ENCODE measurements around the gene CARD10.
"Not testable (repeated sequence)": the region's sequence is repeated elsewhere in the genome, so short reads cannot be mapped to it uniquely, and the experiment has no call there.

The CARD10 gene

DNA sequence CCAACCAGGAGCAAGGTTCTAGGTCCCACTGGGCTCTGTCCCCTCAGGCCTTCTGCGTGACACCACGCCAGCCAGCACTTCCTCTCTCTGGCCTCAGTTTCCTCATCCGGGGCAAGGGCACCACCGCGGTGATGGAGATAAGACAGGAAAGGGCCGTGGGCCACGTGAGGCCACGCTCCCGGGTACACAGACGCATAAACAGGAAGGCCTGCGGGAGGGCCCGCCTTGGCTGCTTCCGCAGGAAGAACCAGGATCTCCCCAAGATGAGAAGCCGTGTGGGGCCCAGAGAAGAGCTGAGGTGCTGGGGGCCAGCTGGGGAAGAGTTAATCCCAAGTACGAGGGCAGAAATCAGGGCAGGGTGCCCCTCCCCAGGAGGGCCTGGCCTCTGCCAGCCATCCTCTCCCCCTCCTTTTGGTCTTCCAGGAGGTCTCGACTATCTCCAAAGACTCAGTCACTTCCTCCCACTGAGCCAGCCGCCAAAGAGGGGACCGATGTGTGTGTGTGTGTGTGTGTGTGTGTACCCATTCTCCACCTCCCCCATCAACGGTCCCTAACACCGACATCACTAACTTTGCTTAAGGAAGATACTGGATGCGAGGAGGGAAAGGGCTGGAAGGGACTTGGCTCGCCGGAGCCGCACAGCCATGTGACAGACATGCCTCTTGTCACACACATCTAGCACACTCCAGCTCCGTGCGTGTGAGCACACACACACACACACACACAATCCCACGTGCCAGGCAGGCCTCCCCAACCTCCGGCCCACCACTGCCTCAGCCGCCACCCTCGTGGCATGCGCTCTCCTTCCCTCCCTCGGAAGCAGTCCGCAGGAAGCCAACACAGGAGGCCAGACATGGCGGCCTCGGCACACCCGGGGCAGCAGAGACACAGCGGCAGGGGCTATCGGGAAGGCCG is 34.5 kb downstream of the CARD10 start:
- DNase-seq: peak; percentile 81

DNA sequence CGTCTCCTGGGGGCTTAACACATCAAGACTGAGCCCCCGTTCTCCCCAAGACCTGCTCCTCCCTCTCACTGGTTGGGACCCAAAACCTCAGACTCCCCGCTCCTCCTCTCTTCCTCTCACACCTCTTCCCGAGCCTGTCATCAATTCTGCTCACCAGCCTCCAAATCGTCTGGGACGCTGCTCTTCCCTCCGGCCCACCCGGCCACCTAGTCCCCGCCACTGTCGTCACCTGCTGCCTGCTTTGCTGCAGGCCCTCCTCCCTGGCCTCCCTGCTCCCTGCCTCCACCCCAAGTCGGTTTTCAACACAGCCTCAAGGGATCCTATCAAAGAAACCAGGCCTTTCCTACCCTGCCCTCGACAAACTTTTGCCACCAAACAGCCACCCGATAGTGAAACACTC is 36.2 kb downstream of the CARD10 start:
- DNase-seq: no peak

DNA sequence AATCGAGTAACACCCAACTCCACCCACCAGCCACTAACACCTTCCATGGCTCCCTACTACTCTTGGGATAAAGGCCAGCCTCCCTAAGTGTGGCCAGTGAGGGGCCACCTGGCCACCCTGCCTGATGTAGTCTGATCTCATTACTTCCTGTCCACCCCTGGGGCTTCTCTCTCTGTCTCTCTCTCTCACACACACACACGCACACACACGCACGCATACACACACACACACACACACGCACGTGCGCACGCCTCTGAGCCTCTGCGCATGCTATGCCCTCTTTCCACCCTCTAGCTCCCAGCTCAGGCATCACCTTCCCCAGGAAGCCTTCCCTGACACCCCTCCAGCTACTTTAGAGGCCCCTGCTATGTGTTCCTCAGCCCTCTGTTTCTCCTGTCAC is 37.0 kb downstream of the CARD10 start:
- DNase-seq: no peak

DNA sequence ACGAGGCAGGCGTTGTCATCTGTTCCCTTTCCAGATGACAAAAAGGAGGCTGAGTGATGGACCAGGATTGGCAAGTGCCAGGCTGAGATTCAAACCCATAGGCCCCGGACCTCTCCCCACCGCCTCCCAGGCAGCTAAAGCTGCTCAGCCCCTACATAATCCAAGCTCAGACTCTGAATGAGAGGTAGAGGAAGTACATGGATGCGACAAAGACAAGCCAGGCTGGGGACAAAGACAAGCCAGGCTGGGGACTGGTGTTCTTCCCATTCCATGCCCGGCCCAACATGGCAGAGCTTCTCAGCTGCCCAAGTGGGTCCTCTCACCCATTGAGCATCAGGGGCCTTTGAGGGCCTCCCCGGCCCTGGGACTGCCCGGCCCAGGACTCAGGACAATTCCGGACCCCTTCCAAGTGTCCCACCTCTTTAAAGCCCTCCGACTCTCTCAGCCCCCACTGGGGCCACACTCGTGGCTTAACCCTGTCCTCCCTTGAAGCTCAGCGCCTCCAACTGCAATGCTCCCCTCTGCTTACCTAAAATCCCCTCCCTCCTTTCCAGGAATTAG is 37.8 kb downstream of the CARD10 start:
- DNase-seq: no peak

DNA sequence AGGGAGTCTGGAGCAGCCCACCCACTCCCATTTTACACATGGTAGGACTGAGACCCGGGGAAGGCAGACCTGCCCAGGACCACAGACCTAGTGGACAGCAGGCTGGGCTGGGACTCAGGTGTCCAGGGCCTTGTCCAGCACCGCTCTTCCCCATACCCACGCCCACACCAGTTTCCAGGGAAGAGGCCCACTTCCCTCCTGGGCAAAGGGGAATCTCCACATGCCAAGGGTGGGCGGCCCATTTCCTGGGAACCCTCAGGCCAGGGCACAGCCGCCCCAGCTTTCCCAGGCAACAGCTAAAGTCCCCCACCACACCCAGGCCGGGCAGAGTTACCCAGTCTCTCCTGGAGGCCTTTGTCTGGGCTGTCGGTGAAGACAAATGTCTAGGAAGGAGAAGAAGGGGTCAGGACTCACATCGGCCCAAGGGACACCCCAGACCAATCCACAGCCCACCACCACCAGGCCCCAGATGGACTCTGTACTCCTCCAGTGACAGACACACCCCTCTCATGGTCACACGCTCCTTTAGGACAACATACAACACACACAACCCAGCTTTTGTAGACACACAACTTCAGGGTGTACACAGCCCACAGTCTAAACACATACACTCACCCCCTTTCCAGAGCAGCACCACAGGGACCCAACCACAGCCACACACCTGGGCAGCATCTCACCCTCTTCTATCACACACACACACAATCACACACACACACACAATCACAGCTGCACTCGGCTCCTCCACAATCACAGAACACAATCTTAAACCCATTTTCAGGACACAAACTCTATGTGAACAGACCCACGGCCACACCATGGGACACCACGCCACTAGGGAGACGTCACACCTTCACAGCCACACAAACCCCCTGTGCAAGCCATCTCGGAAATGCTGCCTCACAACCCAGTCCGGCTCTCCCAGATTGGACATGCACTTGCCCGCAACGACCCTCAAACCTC is 38.5 kb downstream of the CARD10 start:
- DNase-seq: no peak

DNA sequence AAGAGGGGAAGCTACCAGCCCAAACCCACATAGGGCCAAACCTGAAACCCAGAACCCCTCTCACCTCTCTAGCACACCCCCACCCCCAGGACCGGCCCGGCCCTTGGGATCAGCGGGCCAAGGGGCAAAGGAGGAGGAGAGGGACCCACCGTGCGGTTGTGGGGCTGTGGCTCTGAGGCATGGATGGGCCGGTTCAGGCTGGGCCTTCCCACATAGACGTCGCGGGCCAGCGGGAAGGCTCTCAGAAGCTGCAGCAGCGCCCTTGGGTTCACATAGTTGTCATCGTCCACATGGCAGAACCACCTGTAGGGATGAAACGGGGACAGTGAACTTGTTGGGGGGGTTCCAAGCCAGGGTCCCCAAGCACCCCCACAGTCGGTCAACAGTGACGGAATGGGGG is 40.0 kb downstream of the CARD10 start:
- no peak for DNase-seq

DNA sequence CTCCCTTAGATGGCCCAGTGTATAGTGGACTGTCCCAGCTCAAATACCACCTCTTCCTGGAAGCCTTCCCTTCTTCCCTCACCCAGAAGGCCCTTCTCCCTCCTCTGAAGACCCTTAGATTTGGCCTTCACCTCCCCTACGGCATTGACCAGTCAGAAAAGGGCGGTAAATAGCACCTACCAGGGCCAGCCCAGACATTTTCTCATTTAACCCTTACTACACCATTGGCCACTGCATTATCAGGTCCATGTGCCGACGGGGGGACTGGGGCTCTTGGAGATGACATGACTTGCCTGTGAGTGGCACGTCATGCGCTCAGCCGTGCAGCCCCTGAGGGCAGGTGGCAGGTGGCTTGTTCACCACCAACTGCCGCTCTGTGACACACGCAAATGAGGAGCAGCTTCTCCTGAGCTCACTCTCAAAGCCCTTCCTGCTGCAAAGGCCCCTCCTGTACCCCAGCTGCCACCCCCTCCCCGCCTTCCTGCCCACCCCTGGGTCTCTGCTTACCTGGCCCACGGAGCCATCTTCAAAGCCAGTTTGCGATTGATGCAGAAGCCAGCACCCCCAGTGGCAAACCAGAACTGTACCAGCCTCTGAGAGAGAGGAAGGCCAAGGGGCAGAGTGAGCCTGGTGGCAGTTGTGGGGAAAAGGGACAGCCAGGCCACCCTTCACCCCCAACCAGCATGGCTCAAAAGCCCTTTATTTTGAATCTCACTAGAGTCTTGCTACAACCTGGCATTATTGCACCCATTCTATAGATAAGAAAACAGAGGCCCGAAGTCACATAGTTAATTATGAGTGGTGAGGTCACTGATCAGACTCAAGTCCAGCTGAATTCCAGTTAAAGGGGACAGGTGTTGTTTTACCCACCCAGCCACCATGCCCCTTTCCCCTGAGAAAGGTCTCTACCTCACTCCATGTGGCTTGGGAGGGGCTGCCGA is 42.6 kb downstream of the CARD10 start:
- no peak for DNase-seq

DNA sequence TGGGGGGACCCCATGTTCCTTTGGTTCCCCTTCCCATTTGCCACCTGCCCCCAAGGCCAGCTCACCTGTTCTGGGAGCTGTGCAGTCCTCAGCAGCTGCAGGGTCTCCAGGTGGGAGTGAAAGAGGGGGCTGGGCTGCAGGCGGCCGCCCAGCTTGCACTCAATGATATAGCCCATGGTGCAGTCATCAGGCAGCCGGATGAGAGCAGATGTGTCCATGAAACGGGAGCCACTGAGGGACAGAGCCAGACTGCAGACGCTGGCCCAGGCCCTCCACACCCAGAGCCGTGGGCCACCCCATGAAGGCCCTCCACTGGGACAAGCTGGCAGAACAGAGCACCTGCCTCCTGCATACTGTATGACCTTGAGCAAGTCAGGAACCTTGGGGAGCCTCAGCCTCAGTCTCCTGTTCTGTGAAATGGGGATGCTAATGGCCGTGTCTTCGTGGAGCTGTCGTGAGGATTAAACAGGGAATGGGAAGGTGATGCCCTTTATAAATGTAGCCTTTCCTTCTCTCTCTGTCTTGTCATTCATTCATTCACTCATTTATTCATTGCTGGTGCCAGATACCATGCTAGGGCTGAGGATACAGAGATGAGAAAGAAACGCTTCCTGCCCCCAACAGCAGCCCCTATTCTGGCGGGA is 44.6 kb downstream of the CARD10 start:
- no peak for DNase-seq

DNA sequence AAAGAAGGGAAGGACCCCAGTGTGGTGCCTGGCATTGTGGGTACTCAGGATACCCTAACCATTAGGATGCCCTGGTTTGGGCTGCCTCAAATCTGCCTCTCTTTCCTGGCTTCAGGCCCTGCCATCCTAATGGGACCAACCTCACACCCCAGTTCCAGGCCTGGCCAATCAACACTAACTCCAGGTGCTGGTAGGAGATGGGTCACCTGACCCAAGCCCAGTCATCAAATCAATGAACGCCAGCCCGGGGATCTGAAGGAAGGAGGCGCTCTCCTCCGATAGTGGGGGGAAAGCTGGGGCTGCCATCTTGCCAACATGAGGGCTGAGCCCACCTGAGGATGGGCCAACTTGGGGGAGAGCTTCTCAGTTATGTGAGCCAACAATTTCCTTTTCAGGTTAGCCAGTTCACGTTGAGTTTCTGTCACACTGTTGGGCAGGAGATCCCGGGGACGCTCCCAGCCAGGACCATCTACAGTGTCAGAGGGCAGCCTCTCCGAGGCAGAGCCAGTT is 45.7 kb downstream of the CARD10 start:
- DNase-seq: no peak

DNA sequence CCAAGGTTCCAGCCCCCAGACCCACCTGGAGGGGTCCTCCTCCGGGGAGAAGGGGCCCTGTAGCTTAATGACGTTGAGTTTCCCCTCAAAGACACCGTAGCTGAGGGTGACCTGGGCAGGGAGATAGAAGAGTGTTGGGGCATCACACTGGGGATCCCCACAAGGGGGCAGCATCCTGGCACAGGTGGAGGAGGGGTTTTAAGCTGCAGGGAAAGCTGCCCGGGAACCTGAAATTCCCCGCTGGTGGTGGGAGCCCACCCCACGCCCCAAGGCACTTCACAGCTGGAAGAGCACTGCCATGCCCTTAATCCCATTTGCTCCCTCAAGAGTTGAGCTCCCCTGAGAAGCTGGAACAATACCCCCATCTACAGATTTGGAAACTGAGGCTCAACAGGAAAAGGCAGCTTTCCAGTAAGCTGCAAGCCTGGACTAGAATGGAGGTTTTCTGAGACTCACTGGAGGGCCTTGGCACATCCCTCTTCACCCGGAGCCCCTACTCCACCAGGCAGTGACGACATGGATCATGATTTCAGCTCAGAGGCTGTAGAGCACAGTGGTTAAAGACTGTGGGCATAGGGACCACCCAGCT is 46.7 kb downstream of the CARD10 start:
- peak; percentile 51 for DNase-seq

DNA sequence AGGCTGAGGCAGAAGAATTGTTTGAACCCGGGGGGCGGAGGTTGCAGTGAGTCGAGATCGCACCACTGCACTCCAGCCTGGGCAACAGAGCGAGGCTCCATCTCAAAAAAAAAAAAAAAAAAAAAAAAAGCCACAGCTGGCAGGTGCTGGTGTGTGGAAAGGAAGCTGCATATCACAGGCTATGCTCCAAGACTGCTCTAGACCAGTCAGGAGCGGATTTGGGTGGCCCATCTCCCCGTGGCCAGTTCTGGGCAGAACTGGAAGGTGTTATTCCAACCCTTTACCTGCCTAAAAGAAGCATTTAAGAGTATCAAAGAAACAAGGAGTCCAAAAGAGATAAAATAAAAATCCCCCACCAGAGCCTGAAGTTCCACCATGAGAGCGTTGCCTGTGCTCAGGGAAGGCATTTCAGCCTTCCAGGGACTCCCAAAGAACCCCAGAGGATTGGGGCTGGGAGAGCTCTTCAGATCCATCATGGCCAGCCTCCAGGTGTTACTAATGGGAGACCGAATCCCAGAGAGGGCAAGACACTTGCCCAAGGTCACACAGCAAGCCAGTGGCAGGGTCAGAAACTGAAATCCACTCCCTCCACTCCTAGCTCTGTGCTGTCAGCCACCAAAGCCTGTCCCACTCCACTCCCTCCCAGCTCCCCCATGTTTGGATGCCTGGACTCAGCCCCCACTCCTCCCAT is 47.3 kb downstream of the CARD10 start:
- DNase-seq: no peak

DNA sequence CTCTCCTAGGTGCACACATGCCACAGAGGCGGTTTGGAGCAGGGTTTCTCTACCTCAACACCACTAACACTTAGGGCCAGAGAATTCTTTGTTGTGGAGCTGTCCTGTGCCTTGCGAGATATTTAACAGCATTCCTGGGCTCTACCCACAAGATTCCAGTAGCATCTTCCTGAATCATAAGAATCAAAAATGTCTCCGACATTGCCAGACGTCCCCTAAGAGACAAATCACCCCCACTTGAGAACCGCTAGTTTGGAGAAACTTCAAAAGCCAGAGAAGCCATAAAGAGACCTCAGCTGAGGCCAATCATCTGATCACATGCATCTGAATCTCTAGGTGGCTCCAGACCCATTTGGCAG is 49.1 kb downstream of the CARD10 start:
- no peak for DNase-seq

DNA sequence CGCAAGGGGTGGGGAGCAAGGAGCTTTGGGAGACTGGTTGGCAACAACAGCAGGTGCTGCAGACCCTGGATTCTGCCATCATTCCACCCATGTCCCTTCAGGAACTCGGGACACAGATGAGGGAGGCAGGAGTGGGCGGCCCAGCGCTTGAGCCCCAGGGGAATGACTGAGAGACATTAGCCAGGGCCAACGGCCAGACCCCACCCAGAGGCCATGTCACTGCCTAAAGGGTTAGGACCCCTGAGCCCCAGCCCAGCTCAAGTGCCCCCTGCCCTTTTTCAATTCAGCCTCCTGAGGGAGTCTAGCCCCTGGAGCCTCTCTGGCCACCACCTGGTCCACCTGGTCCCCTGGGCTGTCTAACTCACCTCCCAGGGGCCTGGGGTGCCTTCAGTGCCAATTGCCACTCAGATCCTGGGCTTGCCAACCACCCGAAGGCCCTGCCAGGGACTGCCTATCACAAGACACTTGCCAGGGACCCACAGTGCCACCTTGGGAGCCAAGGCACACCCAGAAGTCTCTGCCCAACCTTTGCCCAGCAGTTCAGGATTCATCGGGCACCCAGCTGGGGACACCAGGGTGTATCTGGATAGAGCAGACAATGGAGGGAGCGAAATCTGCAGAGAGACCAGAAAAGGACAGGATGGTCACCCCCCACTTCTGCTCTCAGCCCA is 49.7 kb downstream of the CARD10 start:
- DNase-seq: no peak

DNA sequence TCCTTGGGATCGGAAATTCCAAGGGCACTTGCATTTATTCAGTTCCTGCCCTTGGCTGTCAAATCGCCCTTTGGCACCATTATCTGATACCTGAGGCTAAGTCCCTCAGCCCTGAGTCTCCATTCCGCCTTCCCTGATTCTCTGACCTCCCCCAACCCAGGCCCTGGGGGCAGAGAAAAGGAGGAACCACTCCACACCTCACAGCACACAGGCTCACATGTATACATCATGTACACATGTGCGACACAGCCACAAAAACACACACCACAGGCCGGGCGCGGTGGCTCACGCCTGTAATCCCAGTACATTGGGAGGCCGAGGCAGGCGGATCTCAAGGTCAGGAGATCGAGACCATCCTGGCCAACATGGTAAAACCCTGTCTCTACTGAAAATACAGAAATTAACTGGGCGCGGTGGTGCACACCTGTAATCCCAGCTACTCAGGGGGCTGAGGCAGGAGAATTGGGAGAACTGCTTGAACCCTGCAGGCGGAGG is 51.0 kb downstream of the CARD10 start:
- not testable (repeated sequence) for DNase-seq

DNA sequence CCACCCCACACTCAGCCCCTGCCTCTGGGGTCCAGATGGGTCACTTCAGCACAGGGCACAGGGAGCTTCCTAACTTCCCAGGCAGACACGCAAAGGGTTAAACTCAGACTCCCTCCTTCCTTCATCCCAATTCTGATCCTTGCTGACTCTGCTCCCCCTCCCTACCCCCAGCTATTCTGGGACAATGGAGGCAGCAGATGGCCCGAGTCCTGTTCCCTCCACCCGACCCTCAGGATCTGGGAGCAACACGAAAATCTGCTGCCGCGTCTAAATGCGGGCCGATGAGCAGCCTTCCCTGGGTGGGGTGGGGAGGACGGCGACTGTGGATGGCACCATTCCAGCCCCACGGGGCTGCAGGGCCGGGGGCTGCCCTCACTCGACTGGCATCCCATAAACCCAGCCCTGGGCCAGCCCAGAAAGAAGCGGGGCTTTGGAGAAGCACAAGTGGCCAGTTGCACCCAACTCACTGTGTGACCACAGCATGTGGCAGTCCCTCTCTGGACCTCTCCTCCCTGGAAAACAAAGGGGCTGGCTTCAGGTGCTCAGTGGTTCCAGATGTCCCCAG is 51.7 kb downstream of the CARD10 start:
- no peak for DNase-seq

DNA sequence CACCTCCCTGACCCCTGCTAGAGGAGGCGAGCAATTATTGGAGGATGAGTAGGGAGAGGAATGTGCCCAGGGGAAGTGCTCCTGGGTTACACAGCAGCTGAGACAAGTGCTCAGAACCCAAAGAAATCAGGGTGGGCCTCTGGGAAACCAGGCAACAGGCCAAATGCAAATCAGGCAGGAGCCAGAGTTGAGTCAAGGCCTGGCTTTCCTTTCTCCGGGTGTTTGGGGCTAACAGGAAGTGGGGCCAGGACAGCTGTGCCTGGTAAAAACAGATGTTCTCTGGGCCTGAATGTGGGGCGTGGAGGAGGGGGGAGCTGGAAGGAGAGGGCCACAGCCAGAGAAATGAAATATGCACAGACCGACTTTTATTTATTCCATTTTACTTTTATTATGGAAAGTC is 55.0 kb downstream of the CARD10 start:
- no peak for DNase-seq

DNA sequence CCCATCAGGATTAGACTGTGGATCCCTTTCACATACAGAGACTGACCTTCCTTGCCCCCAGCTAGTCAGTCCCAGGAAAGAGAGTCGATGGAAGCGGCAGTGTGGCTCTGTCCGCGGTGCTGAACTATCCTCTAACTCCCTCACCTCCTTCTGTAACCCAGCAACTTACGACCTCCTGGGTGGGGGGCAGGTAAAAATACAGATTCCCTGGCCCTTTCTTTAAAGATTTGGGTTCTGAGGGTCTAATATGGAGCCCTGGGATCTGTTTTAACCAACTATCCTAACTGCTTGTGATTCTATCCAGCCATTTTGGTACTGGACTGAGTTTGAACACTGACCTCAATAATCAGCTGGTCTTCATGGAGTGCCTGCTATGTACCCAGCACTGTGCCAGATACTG is 56.2 kb downstream of the CARD10 start:
- no peak for DNase-seq

DNA sequence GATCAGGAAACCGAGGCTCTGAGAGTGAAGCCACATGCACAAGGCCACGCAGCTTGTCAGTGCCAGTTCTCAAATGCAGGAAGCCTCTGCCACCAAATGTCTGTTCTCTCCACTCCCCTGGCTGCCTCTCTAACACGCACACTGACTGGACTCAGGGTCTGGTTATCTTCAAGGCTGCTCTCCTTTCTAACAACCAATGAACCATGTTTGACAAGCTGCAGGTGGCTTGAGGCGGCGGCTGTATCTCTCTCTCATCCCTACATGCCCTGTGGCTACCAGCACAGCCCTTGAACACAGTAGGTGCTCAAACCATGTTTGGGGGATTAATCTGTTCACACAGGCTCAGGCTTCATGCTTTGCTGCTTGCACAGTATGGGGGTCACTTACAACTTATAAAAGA is 56.8 kb downstream of the CARD10 start:
- no peak for DNase-seq

DNA sequence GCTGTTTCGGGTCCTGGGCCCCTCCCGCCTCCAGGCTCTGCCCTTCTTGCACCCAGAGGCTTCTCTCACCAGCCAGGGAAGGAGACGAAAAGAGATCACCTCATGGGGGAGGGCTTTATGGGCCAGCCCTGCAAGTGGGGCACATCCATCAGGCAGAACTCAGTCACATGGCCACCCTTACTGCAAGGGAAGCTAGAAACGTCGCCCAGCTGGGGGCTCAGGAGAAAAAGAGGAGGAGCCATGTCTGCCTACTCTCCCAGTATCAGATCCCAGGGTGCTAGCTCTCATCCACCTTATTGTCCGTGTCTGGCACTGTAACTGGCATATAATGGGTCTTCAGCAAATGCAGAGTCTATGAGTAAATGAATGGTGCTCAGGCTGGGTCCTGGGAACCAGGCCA is 57.3 kb downstream of the CARD10 start:
- DNase-seq: no peak
